Measurements from ENCODE around the gene RGSL1. TPM values are rescaled to one million over a fixed set of nuclear protein-coding genes. Genes with fewer than 3 reads are reported as not detected.
"Not testable (repeated sequence)": the region's sequence is repeated elsewhere in the genome, so short reads cannot be mapped to it uniquely, and the experiment has no call there.

RGSL1 gene
- total and polyA plus RNA-seq, 9 donors = not detected

DNA sequence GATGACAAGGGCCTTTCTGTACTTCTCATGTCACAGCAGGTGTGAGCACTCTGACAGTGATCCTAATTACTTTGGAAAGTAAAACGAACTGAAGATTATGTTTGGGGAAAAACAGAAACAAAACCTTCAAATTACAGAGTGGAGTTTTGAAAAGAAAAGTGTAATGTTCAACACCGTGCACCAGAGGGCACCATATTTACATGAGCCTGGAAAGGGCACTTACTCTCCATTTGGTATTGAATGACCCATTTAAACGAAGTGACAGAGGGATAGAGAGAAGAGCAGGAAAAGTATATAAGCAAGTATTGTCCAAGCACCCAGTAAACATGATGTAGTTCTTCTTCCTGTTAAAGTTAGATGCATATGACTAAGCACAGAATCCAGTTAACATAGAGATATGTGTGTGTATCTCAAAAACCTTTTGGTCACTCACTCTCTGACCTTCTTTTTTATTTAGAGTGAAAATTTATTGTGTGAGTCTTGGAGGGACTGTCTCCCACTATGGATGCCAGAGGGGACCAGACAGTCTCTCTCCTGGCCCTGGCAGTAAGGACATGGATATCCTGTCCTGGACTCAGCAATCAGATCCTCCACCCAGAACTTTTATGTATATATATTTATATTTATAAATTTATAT is 3.8 kb upstream of the RGSL1 start:
- intact Hi-C loops (cut with DNase I) = no loop called here
- no peak for DNase-seq

DNA sequence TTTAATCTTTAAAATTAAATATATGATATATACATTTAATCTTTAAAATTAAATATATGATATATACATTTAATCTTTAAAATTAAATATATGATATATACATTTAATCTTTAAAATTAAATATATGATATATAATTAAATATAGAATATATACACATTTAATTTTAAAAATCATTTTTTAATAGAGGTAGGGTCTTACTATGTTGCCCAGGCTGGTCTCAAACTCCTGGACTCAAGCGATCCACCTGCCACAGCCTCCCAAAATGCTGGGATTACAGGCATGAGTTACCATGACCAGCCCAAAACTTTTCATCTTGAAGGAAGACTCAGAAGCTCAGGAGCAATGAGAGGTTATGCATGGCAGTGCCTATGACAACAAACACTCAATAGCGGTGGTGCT is 2.8 kb upstream of the RGSL1 start:
- H3K4me1 ChIP-seq (ENCODE audit: insufficient read depth); H3K27ac ChIP-seq; DNase-seq; H3K27me3 ChIP-seq; intact Hi-C loops (cut with DNase I); H3K36me3 ChIP-seq; H3K4me3 ChIP-seq; H3K9me3 ChIP-seq: not testable (repeated sequence)
- WGBS, 3 donors = 97 to 99% (median 97%) methylated on average over 2 of the region's 2 CpGs

More for the DNA sequence above, 3.8 kb upstream of the RGSL1 start:
- Histone ChIP-seq H3K27me3 (no peaks in the 10 kb centered on the region), H3K27ac (no peak overlapping the region), H3K9me3 (no peaks in the 10 kb centered on the region), H3K36me3 (no peaks in the 10 kb centered on the region), H3K4me1 (ENCODE audit: insufficient read depth) (no peaks in the 10 kb centered on the region), H3K4me3 (no peak overlapping the region)
- WGBS, 3 donors = 2 to 6% (median 5%) methylated on average over 3 of the region's 3 CpGs
- TF ChIP-seq, protein P1, sequence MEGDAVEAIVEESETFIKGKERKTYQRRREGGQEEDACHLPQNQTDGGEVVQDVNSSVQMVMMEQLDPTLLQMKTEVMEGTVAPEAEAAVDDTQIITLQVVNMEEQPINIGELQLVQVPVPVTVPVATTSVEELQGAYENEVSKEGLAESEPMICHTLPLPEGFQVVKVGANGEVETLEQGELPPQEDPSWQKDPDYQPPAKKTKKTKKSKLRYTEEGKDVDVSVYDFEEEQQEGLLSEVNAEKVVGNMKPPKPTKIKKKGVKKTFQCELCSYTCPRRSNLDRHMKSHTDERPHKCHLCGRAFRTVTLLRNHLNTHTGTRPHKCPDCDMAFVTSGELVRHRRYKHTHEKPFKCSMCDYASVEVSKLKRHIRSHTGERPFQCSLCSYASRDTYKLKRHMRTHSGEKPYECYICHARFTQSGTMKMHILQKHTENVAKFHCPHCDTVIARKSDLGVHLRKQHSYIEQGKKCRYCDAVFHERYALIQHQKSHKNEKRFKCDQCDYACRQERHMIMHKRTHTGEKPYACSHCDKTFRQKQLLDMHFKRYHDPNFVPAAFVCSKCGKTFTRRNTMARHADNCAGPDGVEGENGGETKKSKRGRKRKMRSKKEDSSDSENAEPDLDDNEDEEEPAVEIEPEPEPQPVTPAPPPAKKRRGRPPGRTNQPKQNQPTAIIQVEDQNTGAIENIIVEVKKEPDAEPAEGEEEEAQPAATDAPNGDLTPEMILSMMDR (IDR thresholded peaks at IDR 0.05) = no peak
- TF ChIP-seq EP300 (IDR thresholded peaks at IDR 0.05) (no peak), POLR2A (IDR thresholded peaks at IDR 0.05) (no peak)

DNA sequence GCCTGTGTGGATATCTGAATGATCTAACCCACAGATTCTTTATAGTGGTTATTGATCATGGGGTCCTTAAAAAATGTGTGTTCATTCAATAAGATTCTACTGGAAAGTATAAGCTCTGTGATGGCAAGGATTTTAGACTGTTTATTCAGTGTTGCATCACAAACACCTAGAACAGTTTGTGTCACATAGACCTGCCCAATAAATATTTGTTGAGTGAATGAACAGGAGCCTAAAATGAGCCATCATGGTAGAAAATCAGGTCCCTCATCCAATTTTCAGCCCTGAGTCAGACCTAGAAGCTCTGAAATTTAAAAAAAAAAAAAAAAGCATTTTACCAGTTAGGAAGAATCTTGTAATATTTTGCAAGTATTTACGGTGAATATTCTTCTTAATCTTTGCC is 2.3 kb upstream of the RGSL1 start:
- Histone ChIP-seq H3K27ac (no peak overlapping the region), H3K27me3 (no peaks in the 10 kb centered on the region), H3K4me1 (ENCODE audit: insufficient read depth) (no peaks in the 10 kb centered on the region), H3K9me3 (no peaks in the 10 kb centered on the region), H3K4me3 (no peak overlapping the region), H3K36me3 (no peaks in the 10 kb centered on the region)
- 75 to 86% (median 77%) methylated on average over 1 of the region's 1 CpG for WGBS, 3 donors
- DNase-seq = no peak
- intact Hi-C loops (cut with DNase I) = no loop called here
- TF ChIP-seq, protein P1 (IDR thresholded peaks at IDR 0.05) = no peak
- TF ChIP-seq EP300 (IDR thresholded peaks at IDR 0.05) (no peak), POLR2A (IDR thresholded peaks at IDR 0.05) (no peak)

DNA sequence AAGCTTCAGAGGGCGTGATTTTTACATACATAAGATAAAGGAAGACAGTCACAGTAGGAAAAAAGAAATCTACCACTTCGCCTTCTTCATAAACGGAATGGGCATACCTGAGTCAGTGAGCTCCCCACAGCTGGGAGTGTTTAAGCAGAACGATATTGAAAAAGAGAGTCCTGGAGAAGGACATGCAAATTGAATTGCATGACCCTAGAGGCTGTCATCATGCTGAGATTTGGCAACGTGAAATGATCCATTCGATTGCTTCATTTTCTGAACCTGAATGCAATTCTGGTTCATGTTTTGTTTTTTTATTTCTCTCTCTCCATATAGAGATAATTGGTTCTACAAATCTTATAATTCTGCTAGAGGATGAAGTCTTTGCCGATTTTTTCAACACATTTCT is 3.7 kb downstream of the RGSL1 start:
- H3K4me1 ChIP-seq (ENCODE audit: insufficient read depth) = no peaks in the 10 kb centered on the region
- intact Hi-C loops (cut with DNase I) = no loop called here
- TF ChIP-seq EP300 (IDR thresholded peaks at IDR 0.05) (no peak), POLR2A (IDR thresholded peaks at IDR 0.05) (no peak)
- TF ChIP-seq, protein P1 (IDR thresholded peaks at IDR 0.05) = no peak
- no peaks in the 10 kb centered on the region for H3K27me3 ChIP-seq
- no peaks in the 10 kb centered on the region for H3K9me3 ChIP-seq
- no peak overlapping the region for H3K27ac ChIP-seq
- WGBS, 3 donors = 71 to 78% (median 76%) methylated on average over 7 of the region's 7 CpGs
- H3K4me3 ChIP-seq = no peak overlapping the region
- no peak for DNase-seq
- no peaks in the 10 kb centered on the region for H3K36me3 ChIP-seq

DNA sequence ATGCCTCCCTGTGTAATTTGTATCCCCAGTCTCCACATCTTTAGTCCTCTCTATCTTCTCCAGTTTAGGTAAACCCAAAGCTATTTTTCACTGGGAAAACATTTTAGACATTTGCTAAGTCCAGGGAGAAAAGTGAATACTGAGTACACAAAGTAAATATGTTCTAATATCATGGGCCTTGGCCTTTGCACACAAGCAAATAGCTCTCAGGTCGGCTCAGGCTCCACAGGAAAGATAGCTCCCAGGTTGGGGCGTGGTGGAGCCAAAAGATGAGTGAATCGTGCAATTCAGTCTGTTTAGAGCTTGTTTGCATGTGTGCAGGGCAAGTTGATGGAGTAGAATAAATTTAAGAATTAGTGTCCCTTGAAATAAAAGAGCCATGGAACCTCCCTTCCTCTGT is 7.9 kb downstream of the RGSL1 start:
- Histone ChIP-seq H3K4me1 (ENCODE audit: insufficient read depth) (no peaks in the 10 kb centered on the region), H3K27me3 (no peaks in the 10 kb centered on the region), H3K9me3 (no peaks in the 10 kb centered on the region), H3K36me3 (no peaks in the 10 kb centered on the region), H3K4me3 (no peak overlapping the region), H3K27ac (no peak overlapping the region)
- intact Hi-C loops (cut with DNase I) = no loop called here
- WGBS, 3 donors = 55 to 79% (median 63%) methylated on average over 3 of the region's 3 CpGs
- DNase-seq = no peak
- TF ChIP-seq, protein P1 (IDR thresholded peaks at IDR 0.05) = no peak
- TF ChIP-seq POLR2A (IDR thresholded peaks at IDR 0.05) (no peak), EP300 (IDR thresholded peaks at IDR 0.05) (no peak)
